DND-41 (cell line): Measurements from ENCODE around the gene CCDC102A.

Experiments
- ATAC-seq: fragments of 200-7000 bp; cut with Tn5 transposase; 3 replicates; pipeline ENCODE4 v1.9.1; 2021; ENCODE audit warnings: low read depth; ENCODE audit not compliant: insufficient read depth
- DNase-seq: peaks from one replicate; pipeline ENCODE4 v3.0.0-alpha.2; 2020
- H2AFZ ChIP-seq: 2 replicates; pipeline ENCODE4 v1.6.0; 2012; ENCODE audit warnings: low read depth, low read length
- H3K27ac ChIP-seq: 2 replicates; pipeline ENCODE4 v1.5.1; 2012; ENCODE audit warnings: low read length, inconsistent platforms
- H3K27me3 ChIP-seq: fragments of 200-600 bp; sonication (generic); 2 replicates; pipeline ENCODE4 v1.6.0; 2012; ENCODE audit warnings: low read length, mild to moderate bottlenecking, inconsistent platforms; ENCODE audit not compliant: insufficient read depth, poor library complexity
- H3K36me3 ChIP-seq: 2 replicates; pipeline ENCODE4 v1.5.1; 2012; ENCODE audit warnings: low read length, inconsistent platforms; ENCODE audit not compliant: insufficient read depth
- H3K4me1 ChIP-seq: 2 replicates; pipeline ENCODE4 v1.5.1; 2012; ENCODE audit warnings: mild to moderate bottlenecking, low read length; ENCODE audit not compliant: insufficient read depth
- H3K4me2 ChIP-seq: 2 replicates; pipeline ENCODE4 v1.6.0; 2012; ENCODE audit warnings: mild to moderate bottlenecking, moderate library complexity, low read length, inconsistent platforms; ENCODE audit not compliant: insufficient read depth
- H3K4me3 ChIP-seq, 2 experiments: fragments of 200-600 bp in 1 of 2; shearing (Covaris generic) in 1 of 2; 2 replicates each; pipeline ENCODE4 v1.5.1; 2012 to 2016; ENCODE audit warnings: inconsistent platforms in 2 of 2, low read length in 2 of 2, mild to moderate bottlenecking in 2 of 2, low read depth in 1 of 2, moderate library complexity in 1 of 2
- H3K79me2 ChIP-seq: 2 replicates; pipeline ENCODE4 v1.6.0; 2012; ENCODE audit warnings: low read length, inconsistent platforms; ENCODE audit not compliant: insufficient read depth
- H3K9ac ChIP-seq: 2 replicates; pipeline ENCODE4 v1.6.0; 2012; ENCODE audit warnings: low read depth, mild to moderate bottlenecking, inconsistent platforms, low read length, moderate library complexity
- H3K9me3 ChIP-seq: 2 replicates; pipeline ENCODE4 v1.5.1; 2012; ENCODE audit warnings: low read length, moderate library complexity, mild to moderate bottlenecking, inconsistent platforms; ENCODE audit not compliant: insufficient read depth, severe bottlenecking
- H4K20me1 ChIP-seq: 2 replicates; pipeline ENCODE4 v1.6.0; 2012; ENCODE audit warnings: low read length; ENCODE audit not compliant: insufficient read depth
- EZH2 ChIP-seq: IDR thresholded peaks from 3 replicates; pipeline ENCODE4 v1.6.1; 2012; ENCODE audit warnings: borderline replicate concordance, low read depth, mild to moderate bottlenecking, moderate library complexity, low read length, inconsistent platforms; ENCODE audit not compliant: severe bottlenecking
- TF ChIP-seq, protein P1 (sequence below): IDR thresholded peaks from 2 replicates; pipeline ENCODE4 v1.5.1; 2012; ENCODE audit warnings: borderline replicate concordance, low read length, moderate library complexity, mild to moderate bottlenecking; ENCODE audit not compliant: poor library complexity, severe bottlenecking; ENCODE audit errors: extremely low read depth

Gene CCDC102A

DNA sequence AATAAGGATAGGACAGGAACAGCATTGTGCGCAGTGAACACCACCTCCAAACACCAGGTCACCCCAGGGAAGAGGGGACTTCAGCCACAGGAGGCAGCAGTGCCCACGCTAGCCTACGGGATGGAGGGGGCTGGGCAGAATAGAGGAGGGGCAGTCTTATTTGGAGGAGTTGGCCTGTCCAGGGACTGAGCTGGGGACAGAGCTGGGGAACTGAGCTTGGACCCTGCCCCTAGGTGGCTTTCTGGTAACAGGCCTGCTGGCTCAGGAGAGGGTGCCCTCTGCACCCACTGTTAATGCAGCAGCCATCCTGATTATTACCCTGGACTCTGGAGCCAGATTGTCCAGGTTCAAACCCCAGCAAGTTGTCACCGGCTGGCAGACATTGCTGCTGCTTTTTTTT is 9.3 kb downstream of the CCDC102A start:
- no peaks in the 10 kb centered on the region for H3K79me2 ChIP-seq
- no peak overlapping the region for H3K4me3 ChIP-seq
- H3K9ac ChIP-seq, result no peak overlapping the region
- H3K4me1 ChIP-seq, result peaks cover under 1% of the 10 kb centered on the region; the same call in 1 of the 2 replicates
- H2AFZ ChIP-seq, result no peak overlapping the region
- H3K27ac ChIP-seq, result no peak overlapping the region
- TF ChIP-seq, protein P1, sequence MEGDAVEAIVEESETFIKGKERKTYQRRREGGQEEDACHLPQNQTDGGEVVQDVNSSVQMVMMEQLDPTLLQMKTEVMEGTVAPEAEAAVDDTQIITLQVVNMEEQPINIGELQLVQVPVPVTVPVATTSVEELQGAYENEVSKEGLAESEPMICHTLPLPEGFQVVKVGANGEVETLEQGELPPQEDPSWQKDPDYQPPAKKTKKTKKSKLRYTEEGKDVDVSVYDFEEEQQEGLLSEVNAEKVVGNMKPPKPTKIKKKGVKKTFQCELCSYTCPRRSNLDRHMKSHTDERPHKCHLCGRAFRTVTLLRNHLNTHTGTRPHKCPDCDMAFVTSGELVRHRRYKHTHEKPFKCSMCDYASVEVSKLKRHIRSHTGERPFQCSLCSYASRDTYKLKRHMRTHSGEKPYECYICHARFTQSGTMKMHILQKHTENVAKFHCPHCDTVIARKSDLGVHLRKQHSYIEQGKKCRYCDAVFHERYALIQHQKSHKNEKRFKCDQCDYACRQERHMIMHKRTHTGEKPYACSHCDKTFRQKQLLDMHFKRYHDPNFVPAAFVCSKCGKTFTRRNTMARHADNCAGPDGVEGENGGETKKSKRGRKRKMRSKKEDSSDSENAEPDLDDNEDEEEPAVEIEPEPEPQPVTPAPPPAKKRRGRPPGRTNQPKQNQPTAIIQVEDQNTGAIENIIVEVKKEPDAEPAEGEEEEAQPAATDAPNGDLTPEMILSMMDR, result no peak
- no peak for TF ChIP-seq EZH2
- no peak for ATAC-seq
- no peaks in the 10 kb centered on the region for H3K27me3 ChIP-seq
- no peak overlapping the region for H3K4me2 ChIP-seq
- H3K9me3 ChIP-seq, result no peaks in the 10 kb centered on the region
- no peak for DNase-seq
- no peaks in the 10 kb centered on the region for H3K36me3 ChIP-seq
- H4K20me1 ChIP-seq, result no peaks in the 10 kb centered on the region

DNA sequence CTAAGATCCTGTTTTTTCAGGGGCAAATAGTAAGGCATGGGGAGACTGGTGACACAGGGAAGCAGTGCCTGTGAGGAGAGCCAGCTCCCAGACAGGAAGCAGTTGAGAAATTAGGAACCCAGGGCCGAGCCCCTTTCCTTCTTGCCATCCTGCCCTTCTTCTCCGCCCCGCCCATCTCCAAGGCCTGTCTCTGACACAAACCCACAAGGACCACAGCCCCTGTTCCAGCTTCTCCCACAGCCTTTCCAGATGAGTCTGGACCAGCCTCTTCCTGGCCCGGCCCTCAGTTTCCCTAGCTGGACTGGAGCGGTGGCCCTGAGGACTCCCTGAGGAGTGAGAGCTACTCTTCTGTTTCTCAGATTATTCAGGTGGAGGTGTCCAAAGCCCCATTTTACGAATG is 9.9 kb downstream of the CCDC102A start:
- ATAC-seq (no peak), DNase-seq (no peak)
- Histone ChIP-seq H3K4me3 (no peak overlapping the region), H3K27me3 (no peaks in the 10 kb centered on the region), H3K27ac (no peak overlapping the region), H3K79me2 (no peaks in the 10 kb centered on the region), H3K9ac (no peak overlapping the region), H2AFZ (no peak overlapping the region), H3K4me1 (no peaks in the 10 kb centered on the region), H4K20me1 (no peaks in the 10 kb centered on the region), H3K36me3 (no peaks in the 10 kb centered on the region), H3K9me3 (no peaks in the 10 kb centered on the region), H3K4me2 (no peak overlapping the region)
- TF ChIP-seq EZH2, result no peak
- TF ChIP-seq, protein P1, result no peak

DNA sequence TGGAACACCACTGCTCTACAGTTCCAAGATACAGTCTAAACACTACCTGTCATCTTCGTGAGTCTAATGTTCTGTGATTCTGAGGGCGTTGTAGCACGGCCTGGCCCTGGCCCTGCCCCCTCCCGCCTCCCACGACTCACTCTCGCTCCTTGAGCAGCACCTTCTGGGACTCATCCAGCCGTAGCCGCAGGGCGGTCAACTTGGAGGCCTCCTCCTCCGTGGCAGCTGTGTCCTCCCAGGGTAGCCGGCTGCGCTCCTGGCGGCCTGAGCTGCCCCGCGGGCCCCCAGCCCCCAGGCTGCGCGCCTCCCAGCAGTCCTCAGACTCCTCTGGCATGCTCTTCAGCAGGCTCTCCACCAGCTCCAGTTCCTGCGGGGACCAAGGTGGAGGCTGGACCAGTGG is 10.6 kb downstream of the CCDC102A start:
- H4K20me1 ChIP-seq, result no peaks in the 10 kb centered on the region

More for the DNA sequence above, 10.6 kb downstream of the CCDC102A start:
- no peak overlapping the region for H2AFZ ChIP-seq
- no peaks in the 10 kb centered on the region for H3K9me3 ChIP-seq
- no peak overlapping the region for H3K4me2 ChIP-seq
- H3K27me3 ChIP-seq, result no peaks in the 10 kb centered on the region
- TF ChIP-seq, protein P1, result no peak
- no peak for TF ChIP-seq EZH2
- no peaks in the 10 kb centered on the region for H3K4me1 ChIP-seq
- no peak overlapping the region for H3K9ac ChIP-seq
- H3K79me2 ChIP-seq, result no peaks in the 10 kb centered on the region
- H3K4me3 ChIP-seq, result no peak overlapping the region
- H3K27ac ChIP-seq, result no peak overlapping the region
- no peak for ATAC-seq
- no peak for DNase-seq
- no peaks in the 10 kb centered on the region for H3K36me3 ChIP-seq
